ENCODE results near the gene ZFP36L2.

ZFP36L2 gene, protein sequence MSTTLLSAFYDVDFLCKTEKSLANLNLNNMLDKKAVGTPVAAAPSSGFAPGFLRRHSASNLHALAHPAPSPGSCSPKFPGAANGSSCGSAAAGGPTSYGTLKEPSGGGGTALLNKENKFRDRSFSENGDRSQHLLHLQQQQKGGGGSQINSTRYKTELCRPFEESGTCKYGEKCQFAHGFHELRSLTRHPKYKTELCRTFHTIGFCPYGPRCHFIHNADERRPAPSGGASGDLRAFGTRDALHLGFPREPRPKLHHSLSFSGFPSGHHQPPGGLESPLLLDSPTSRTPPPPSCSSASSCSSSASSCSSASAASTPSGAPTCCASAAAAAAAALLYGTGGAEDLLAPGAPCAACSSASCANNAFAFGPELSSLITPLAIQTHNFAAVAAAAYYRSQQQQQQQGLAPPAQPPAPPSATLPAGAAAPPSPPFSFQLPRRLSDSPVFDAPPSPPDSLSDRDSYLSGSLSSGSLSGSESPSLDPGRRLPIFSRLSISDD

DNA sequence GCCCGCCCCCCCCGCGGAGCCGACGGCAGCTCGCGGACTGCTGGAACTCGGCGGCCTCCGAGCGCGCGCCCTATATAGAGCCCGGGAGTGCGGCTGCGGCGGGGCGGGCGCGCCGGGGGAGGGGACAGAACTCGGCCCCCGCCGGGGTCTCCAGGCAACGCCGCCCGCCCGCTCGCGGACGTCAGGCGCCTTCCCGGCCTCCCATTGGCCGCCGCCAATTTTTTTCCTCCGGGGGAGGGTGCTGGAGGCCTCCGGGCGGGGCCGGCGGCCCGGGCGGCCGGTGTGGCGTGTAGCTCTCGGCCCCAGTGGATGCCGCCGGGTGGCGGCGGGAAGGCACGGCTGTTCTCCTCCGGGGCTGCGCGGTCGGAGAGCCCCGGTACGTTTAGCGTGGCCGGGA, at the start of gene ZFP36L2:
ZFP36L2 (minus strand) TSS at position 49 of the 397 bp plus-strand sequence. CDS start 291 bp downstream, outside the sequence.
- DNase-seq (ENCODE audit: low read depth in 1 of 2, low spot score in 1 of 2): peak; percentile 92 to 94

DNA sequence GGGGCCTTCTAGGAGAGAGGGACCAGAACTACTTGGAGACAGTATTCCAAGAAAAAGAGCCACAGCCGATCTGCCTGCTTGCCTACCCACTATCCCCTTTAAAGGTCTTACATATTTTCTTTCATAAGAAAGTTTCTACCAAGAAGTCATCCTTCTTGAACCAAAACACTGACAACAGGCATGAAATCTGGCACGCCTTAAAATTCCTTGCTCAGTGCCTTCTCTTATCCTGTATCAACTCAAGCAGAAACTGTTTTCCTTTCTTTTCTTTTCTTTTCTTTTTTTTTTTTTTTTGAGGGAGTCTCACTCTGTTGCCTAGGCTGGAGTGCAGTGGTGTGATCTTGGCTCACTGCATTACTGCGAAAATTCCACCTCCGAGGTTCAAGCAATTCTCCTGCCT, 48.3 kb upstream of the ZFP36L2 start:
- DNase-seq (ENCODE audit: low read depth in 1 of 2, low spot score in 1 of 2): no peak

DNA sequence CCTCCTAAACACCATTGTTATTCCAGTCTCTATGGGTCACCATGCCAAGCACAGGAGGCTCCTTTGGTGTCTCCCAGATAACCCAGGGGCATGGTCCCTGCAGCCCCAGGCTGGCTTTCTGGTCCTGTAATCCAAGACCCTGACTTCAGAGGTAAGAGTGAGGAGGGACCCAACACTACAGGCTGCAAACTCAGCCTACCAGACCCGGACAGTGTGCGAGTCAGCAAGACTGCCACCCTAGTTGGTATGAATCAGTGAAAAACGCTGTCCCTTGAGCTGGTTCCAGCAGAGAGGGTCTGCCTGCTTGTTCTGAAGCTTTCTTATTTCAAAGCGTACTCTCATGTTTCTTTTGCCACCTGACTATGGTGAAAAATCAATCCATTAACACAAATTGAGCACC, 47.6 kb upstream of the ZFP36L2 start:
- DNase-seq (ENCODE audit: low read depth in 1 of 2, low spot score in 1 of 2): no peak

DNA sequence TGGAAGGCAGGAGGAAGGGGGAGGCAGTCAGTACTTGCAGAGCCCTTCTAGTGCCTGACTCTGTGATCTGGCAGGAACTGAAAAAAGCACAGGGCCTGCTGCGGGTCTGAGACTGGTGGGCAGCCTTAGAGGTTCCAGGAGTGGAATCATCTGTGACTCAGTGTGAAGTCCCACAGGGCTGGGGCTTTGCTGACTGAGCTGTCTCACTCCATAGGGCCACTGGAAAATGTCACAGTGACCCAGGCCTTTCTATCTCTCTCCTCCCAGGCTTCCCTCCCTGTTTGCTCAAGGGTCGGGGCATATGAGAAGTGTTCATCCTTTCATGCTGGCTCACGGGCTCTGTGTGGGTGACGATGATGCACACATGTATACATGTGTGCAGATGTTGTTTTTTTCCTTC, 47.1 kb upstream of the ZFP36L2 start:
- DNase-seq (ENCODE audit: low read depth in 1 of 2, low spot score in 1 of 2): no peak

DNA sequence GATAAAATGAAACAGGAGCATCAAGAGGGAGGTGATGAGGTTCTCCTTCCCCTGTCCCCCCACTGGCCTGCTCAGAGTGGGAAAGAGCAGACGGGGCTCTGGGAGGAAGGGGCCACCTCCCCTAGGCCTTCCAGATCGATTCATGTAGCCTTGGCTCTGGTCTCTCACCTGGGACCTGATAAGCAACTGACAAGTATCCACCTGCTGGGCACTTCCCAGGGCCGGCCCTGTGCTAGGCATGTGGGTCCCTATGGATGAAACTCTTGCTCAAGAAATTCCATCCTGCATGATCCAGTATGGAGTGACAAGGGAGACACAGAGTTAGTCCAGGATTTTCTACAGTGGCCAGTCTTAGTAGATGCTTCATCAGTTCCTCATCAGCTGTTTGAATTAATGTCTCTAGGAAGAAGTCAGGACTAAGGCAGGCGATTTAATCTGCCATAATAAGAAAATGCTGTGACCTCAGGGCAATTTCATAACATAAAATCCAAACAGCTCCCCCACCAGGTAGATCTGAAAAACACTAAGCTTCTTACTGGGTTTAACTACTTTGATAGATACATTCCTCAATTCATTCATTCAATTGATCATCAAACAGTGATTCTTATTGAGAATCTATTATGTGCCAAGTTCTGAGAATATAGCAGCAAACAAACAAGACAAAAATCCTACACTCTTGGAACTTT, 44.7 kb upstream of the ZFP36L2 start:
- DNase-seq (ENCODE audit: low read depth in 1 of 2, low spot score in 1 of 2): no peak

DNA sequence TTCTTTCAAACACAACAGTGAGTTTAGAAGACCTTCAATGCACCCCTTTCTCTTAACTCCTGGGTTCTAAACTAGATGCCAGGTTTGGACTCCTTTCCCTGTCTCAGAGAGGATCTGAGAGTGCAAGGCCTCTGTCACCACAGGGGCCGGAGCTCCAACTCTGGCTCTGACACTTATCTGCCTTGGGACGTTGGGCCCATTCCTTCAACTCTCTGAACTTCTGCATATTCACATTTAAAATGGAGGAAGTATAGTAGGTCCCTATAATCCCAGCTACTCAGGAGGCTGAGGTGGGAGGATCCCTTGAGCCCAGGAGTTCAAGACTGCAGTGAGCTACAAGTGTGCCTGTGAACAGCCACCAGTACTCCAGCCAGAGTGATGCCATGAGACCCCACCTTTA, 44.1 kb upstream of the ZFP36L2 start:
- DNase-seq (ENCODE audit: low read depth in 1 of 2, low spot score in 1 of 2): no peak

DNA sequence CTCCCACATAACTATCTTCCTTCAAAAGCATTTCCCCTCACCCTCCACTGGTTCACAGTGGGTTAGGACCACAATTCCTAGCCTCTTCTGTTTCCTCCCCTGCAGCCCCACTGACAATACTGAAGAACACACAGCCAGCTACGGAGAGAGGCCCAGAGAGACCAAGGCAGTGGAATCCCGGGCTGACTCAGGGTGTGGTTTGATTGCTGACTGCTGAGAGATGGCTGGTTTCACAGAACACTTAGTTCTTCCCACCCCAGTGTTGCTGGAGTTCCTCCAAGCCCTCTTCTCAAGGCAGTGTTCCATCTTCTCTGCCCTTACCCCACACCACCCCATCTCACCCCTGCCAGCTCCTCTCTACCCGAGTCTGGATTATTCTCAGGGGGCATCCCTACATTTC, 43.3 kb upstream of the ZFP36L2 start:
- no peak for DNase-seq (ENCODE audit: low read depth in 1 of 2, low spot score in 1 of 2)

DNA sequence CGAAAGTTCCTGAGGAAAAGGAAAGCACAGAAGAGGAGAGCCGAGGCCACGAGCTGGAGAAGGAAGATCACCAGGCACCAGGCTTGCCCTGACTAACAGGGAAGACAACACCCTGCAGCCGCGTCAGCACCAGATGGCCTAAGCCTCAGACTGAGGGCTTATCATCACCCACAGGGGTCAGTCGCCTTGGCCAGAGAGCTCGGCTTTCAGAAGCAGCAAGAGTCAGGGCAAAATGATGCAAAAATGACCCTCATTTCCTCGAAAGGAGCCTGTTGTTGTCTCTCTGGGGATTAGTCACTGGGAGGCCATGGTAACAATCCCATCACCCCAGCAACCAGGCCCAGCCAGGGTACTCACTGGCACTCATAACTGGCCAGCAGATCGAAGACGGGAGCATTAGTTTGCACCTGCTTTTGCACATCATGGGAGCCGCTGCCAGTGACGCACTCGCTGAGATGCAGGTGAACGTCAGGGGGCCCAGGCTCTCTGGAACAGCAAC, 42.7 kb upstream of the ZFP36L2 start:
- DNase-seq (ENCODE audit: low read depth in 1 of 2, low spot score in 1 of 2): no peak

DNA sequence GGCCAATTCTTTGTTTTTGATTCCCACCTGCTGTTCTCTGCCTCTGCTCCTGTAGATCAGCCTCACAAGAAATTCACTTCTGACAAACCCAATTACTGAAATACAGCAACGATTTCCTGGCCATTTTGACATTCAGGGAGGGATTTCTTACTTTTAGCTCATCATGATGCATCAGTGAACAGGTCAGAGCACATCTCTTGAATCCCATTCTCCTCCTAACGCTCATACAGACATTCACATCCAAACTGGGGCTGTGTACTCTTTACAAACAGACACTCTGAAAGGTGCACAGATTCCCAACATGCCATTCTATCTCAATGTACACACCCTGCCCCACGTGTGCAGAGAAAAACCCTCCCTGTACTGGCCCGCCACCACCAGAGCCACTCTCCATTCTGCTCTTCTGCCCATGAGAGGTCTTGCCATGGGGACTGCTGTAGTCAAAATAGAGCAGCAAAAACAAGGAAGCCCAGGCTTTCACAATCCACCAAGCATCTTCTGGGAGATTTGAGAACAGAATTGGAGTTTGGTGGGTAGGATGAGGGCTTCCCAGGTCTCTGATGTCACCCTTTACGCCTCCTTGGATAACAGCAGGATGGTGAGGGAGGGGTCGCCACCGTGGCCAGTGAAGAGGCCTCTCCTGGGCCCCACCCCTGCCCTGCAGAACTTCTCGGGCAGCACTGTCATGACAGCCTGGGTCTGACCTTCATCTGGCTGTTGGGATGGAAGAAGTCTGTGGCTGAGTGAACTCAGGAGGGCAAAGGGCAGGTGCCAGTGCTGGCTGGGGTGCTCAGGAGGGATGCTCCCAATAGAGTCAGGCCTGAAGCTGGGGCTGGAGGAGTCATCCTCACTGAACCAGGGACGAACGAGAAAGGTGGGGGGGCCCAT, 41.9 kb upstream of the ZFP36L2 start:
- DNase-seq (ENCODE audit: low read depth in 1 of 2, low spot score in 1 of 2): no peak

DNA sequence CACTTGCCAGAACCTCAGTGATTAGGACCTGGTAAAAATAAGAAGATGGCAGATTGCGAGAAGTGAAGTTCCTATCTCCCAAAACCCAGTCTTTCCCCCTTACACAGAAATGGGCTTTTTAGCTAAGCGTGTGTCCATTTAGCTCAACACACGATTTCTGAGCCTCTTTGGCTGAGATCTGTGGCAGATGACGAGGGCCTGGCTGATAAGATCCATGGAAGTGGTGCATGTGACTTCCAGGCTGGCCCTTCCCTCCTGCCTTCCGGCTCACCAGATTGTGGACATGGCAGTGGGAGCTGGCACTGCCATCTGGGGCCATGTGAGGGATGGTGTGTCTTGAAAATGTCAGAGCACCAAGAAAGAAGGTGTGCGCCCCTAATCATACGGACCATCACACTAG, 41.0 kb upstream of the ZFP36L2 start:
- no peak for DNase-seq (ENCODE audit: low read depth in 1 of 2, low spot score in 1 of 2)

DNA sequence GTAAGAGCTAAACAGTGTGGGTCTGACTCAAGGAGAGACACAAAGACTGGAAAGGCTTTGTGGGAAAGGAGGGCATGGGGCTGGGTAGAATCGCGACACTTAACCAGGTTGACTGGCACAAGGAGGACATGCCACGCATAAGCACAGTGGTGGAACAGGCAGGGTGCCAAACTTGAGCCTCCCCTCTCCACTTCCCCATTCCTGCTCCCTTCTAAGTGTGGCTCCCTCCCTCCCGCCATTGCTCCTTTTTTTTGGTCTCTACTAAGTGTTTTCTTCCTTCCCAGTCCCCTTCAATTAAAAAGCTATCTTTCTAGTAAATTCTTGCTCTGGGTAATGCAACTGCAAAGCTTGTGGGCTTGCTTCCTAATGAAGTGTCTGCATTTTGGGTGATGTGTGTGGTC, 40.3 kb upstream of the ZFP36L2 start:
- DNase-seq (ENCODE audit: low read depth in 1 of 2, low spot score in 1 of 2): no peak

DNA sequence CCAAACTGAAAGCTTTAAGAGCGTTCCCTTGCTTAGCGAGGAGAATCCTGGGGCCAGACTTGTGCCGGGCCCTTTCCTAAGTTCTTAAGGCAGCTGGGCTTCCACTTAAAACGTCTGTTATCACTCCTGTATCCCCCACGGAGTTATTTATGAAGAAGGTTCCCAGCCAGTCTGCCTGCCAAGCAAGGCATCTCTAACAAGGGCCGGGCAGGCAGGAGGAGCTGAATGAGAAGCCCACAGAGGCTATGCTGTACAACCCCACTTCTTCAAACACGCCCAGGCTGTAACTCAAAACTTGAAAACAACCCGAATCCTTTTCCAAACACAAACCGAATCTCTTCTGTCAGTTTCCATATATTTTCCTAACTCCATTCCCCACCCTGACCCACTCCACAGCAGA, 39.0 kb upstream of the ZFP36L2 start:
- DNase-seq (ENCODE audit: low read depth in 1 of 2, low spot score in 1 of 2): no peak

DNA sequence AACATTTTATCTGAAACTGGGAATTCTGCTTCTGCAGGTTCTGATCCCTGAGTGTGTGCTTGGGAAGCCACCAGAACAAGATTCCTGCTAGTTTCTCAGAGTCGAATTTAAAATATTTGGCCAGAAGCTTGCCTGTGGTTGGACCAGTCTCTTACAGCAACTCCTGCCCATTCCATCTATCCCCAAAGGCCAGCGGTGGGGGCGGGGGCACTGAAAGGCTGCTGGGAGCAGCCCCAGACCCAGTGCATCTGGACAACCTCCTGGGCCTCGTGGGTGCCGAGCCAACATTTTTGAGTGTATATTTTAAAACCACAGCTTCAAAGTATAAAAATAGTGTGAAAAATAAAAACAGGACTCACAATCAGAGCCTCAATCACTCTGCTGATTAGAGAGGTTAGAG, 38.6 kb upstream of the ZFP36L2 start:
- no peak for DNase-seq (ENCODE audit: low read depth in 1 of 2, low spot score in 1 of 2)

DNA sequence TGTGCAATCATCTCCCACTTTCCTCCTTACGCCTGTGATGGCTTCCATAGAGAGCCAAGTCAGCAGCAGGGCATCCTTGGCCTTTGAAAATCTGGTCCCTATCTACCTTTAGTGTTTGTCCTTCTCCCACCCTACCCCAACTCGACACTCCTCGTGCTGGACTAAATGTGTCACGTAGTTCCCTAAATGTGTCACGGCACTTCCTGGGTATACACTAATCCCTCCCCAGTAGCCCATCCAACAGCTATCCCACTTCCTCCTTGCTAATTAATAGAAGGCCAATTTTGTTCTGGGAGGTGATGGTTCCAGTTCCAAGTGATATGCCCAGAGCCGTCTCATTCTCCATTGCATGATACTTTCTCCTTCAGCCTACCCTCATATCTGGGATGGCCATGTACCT, 36.5 kb upstream of the ZFP36L2 start:
- no peak for DNase-seq (ENCODE audit: low read depth in 1 of 2, low spot score in 1 of 2)

DNA sequence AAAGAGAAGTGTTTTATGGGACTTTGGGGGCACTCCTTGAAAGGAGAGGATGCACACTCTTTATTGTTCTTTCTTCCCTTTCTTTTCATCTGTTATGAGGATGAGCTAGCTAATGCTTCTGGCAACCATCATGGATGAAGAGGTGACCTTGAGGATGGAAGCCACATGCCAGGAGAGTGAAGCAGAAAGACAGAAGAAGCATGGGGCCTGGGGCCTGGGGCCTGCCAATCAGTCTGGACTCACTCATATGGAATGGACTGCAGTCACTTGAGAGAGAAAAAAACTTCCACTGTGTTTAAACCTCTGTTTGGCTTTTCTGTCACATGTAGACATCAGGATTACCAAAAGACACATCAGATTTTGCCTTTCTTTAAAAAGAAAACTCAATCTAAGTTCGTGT, 35.8 kb upstream of the ZFP36L2 start:
- no peak for DNase-seq (ENCODE audit: low read depth in 1 of 2, low spot score in 1 of 2)

DNA sequence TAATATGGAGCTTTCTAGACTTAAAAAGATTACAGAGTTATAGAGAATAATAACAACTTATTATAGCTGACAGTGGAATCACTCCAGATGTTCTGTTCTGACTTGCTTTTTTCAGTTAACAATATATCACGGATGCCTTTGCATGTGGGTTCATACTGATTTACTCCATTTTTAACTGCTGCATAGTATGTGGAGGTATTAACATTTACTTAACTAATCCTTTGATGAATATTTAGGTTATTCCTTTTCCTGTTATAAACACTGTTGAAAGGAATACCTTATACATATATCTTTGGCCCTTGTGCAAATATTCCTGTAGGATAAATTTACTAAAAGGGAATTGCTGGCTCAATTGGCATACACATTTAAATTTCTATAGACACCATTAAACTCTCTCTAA, 33.1 kb upstream of the ZFP36L2 start:
- no peak for DNase-seq (ENCODE audit: low read depth in 1 of 2, low spot score in 1 of 2)

DNA sequence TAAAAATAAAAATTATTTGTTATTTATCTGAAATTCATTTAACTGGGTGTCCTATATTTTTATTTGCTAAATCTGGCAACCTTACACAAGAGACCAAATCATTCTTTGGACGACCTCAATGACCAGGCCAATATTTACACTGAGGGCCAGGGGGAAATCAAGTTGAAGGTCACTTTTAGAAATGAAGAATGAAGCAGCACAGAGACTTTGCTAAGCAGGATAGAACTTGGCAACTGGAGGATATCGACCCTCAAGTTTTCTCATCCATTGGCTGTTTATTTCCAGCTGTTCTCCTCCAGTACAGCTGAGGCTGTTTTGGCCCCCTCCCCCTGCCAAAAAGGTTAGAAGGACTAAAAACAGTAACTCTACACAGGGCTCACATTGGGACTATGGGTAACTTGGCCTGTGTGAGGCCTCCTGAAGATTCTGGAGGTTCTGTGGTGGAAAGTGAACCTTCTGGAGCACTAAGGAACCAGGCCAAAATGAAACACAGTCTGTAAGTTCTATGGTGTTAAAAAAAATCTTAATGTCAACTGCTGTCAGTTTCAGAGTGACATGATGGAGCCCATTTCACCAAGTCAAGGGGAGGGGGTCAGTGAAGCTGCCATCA, 32.2 kb upstream of the ZFP36L2 start:
- DNase-seq (ENCODE audit: low read depth in 1 of 2, low spot score in 1 of 2): no peak

DNA sequence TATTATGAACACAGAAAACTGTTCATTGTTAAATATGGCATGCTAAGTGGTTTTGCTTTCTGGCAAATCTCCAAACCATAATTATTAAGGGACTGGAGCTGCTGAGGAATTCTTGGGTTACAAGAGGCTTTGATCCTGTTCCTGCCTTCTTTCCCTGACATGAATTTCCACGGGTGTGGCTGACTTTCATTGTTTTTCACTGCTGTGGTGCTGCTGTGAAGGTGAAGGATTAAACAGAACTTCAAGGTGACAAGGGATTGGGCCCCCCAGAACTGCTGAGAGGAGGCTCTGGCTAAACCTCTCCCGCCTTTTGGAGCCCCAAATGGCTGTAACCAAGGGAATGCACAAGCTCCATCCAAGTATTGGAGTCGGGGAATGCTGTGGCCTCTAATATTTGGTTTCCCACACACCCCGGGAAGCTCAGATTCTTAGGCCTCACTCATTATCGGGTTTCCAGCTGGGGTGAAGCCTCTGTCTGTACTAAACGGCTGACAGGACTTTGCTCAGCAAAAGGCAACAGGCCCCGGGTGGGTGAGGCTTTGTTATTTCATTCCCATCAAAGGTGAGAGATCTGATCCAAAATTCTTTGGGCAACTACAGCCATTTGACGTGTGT, 29.0 kb upstream of the ZFP36L2 start:
- DNase-seq (ENCODE audit: low read depth in 1 of 2, low spot score in 1 of 2): no peak

DNA sequence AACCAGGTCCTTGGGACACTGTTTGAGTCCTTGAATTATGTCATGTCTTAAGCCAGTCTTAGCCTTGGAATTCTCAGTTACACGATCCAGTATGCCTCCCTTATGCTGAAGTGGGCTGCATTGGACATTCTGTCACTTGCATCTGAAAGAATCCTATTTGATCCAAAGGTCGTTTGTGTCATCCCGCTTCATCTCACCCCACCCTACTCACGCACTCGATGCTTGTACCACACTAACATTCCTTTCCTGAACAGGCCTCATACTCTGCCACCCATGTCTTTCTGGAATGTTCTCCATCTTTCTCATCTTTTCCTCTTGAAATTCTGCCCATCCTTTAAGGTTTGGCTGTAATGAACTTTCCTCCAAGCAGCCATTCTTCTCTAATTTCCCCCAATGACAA, 27.9 kb upstream of the ZFP36L2 start:
- no peak for DNase-seq (ENCODE audit: low read depth in 1 of 2, low spot score in 1 of 2)

DNA sequence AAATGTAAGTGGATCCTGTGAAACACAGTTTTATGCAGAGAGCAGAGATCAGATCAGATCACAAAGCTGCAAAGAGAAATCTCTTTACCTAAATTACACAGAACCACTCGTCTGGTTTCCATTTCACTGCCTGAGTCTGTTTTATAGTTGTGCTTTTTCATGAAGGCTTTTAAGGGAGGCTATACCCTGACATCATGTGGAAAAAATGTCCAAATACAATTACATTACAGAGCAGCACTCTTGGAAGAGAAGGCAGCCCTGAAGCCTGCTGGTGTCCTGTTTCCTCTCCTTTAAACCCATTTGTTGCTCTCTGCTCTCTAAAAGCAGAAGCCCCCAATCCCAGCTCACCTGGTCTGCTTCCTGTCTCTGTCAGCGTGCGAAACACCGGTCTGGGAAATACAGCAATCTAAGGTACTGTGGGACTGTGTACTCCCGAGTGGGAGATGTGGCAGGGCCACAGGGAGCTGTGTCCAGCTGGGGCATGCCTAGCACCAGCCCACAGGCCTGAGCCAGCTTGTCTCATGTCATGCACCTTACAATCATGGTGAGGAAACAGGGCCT, 24.8 kb upstream of the ZFP36L2 start:
- DNase-seq (ENCODE audit: low read depth in 1 of 2, low spot score in 1 of 2): no peak

All from stimulated activated CD4-positive, alpha-beta T cell treated with anti-CD3 and anti-CD28 coated beads, Interleukin-15, amount 100 ng/mL, for 1 hour (primary cell).